HG02610 (cell line): ENCODE results near the gene PLTP.
"Not testable (repeated sequence)": the region's sequence is repeated elsewhere in the genome, so short reads cannot be mapped to it uniquely, and the experiment has no call there.

Experiments used
- ATAC-seq: cut with Tn5 transposase; IDR thresholded peaks from one replicate; pipeline ENCODE4 v1.9.1; 2021; ENCODE audit warnings: mild to moderate bottlenecking, moderate library complexity; ENCODE audit not compliant: unreplicated experiment

PLTP gene

GRCh38 chr20:45944965-45945677 lies 33.2 kb upstream of the PLTP start:
- no peak for ATAC-seq

- ATAC-seq: no peak
These were observed 32.4 kb upstream of the PLTP start for GRCh38 chr20:45944151-45944964.

GRCh38 chr20:45943613-45944012 lies 31.7 kb upstream of the PLTP start:
- no peak for ATAC-seq

- ATAC-seq: no peak
These were observed 28.5 kb upstream of the PLTP start for GRCh38 chr20:45940469-45940868.

GRCh38 chr20:45940053-45940452 lies 28.1 kb upstream of the PLTP start:
- no peak for ATAC-seq

- no peak for ATAC-seq
These were observed 26.9 kb upstream of the PLTP start for GRCh38 chr20:45938727-45939438.

- ATAC-seq: no peak
These were observed 25.8 kb upstream of the PLTP start for GRCh38 chr20:45937765-45938164.

- no peak for ATAC-seq
These were observed 23.6 kb upstream of the PLTP start for GRCh38 chr20:45935416-45936046.

GRCh38 chr20:45934586-45935415 lies 22.8 kb upstream of the PLTP start, which contains the start of gene PCIF1:
Gene PCIF1 (plus strand): TSS chr20:45934683. CDS start chr20:45939000, 4,317 bp downstream.
- peak; percentile 67 for ATAC-seq

- peak; percentile 5 for ATAC-seq
These were observed 22.2 kb upstream of the PLTP start for GRCh38 chr20:45934046-45934585.

- ATAC-seq: no peak
These were observed 21.5 kb upstream of the PLTP start for GRCh38 chr20:45933266-45934045.

GRCh38 chr20:45931680-45932079 lies 19.7 kb upstream of the PLTP start:
- ATAC-seq: not testable (repeated sequence)

- no peak for ATAC-seq
These were observed 15.3 kb upstream of the PLTP start for GRCh38 chr20:45927071-45927878.

GRCh38 chr20:45926731-45927070 lies 14.7 kb upstream of the PLTP start:
- ATAC-seq: no peak

GRCh38 chr20:45925821-45926506 lies 14.0 kb upstream of the PLTP start:
- ATAC-seq: no peak

- no peak for ATAC-seq
These were observed 12.7 kb upstream of the PLTP start for GRCh38 chr20:45924391-45925261.
